GM21737 (cell line): ENCODE measurements around the gene AQP4.

Experiments
- ATAC-seq: cut with Tn5 transposase; IDR thresholded peaks from one replicate; pipeline ENCODE4 v1.9.1; 2021; ENCODE audit warnings: mild to moderate bottlenecking, moderate library complexity; ENCODE audit not compliant: unreplicated experiment

The AQP4 gene

GRCh38 chr18:26843760-26844159 lies 21.7 kb downstream of the AQP4 start:
- ATAC-seq, result no peak

DNA sequence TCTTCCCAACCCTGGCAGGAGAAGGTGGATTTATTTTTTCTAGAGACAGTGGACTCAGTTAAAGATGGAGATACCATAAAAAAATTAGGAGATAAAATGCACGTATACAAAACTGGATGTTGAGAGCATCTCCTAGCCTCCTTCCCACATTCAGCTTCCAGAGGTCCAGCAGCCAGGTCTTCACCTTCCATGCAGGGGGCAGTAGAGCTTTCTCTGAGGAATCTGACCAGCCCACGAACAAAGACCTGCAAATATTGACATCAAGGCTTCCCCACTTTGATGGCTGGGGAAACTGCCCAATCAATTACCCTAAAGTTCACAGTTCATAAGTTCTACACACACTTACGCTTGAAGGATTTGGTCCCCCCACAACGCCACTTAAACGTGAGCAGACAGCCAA lies 24.5 kb downstream of the AQP4 start:
- ATAC-seq, result no peak

- ATAC-seq, result no peak
These were observed 25.9 kb downstream of the AQP4 start for GRCh38 chr18:26839609-26840008.

- ATAC-seq, result no peak
These were observed 33.2 kb downstream of the AQP4 start for GRCh38 chr18:26832302-26832701.

DNA sequence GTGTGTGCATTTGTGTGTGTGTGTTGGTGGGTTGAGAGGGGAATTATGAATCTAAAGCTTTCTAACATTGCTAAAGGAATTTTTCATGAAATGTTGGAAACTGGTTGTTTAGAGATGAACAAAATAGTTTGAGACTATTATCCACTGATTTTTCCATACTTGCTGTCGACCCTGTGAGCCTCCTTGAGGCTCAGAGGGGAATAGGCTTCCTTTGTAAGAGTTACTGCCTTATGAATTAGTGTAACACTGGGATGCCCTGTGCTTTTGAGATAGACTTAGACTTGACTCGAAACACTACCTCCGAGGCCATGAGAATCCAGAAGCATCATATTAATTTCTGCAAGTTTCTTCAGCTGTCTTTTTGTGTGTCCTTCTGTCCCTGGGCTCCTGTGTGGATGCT lies 37.9 kb downstream of the AQP4 start:
- ATAC-seq, result no peak

- no peak for ATAC-seq
These were observed 38.8 kb downstream of the AQP4 start for GRCh38 chr18:26826656-26827235.

- ATAC-seq, result no peak
These were observed 44.3 kb downstream of the AQP4 start for GRCh38 chr18:26821181-26821580.

- no peak for ATAC-seq
These were observed 46.5 kb downstream of the AQP4 start for GRCh38 chr18:26819046-26819445.

DNA sequence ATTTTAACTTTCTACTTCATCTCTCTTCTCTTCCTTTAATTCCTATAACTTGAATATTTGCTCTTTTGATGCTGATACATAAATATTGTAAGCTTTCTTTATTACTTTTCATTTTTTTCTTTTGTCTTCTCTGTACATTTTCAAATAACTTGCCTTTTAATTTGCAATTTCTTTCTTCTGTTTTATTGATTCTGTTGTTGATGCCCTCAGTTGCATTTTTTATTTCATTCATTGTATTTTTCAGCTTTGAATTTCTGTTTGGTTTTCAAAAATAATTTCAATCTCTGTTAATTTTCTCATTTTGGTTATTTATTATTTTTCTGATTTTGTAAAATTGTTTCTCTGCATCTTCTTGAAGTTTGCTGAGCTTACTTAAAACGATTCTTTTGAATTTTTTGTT lies 47.0 kb downstream of the AQP4 start:
- ATAC-seq, result no peak

DNA sequence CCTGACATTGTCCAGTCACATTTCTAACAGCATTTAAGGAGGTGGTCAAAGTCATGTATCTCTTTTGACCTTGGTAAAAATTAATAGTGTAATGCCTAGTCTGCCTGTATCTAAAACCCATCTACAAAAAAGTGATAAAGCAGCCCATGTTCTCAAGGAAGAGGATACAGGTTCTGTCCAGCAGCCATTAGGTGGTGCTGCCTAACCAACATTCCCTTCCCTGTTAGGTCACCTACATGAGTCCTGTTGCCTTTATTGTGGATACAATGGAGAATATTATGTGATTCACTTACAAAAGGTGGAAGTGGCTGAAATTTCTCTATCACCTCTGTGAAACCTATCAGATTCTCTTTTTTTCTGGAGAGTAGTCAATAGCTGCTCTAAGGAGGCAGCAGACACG lies 52.5 kb downstream of the AQP4 start:
- ATAC-seq, result no peak

GRCh38 chr18:26812462-26812861 lies 53.0 kb downstream of the AQP4 start:
- ATAC-seq, result no peak

GRCh38 chr18:26809346-26809745 lies 56.2 kb downstream of the AQP4 start:
- ATAC-seq, result no peak

DNA sequence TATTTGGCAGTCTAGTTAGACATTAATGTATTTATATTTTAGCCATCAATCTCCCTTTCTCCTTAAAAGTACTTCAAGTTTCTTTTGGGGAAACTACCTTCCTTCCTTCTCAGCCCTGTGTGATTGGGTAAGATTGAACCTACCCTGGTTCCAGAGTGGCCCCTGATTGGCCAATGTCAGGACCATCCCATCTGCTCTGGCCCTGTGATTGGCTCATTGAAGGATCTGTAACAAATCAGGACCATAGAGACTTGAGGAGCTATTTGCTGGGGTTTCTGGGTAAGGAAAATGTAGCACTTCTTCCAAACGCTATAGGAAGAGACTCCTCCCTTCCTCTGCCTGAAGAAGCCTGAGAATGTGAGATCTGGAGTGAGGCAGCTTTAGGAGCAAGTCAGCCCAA lies 59.3 kb downstream of the AQP4 start:
- no peak for ATAC-seq

DNA sequence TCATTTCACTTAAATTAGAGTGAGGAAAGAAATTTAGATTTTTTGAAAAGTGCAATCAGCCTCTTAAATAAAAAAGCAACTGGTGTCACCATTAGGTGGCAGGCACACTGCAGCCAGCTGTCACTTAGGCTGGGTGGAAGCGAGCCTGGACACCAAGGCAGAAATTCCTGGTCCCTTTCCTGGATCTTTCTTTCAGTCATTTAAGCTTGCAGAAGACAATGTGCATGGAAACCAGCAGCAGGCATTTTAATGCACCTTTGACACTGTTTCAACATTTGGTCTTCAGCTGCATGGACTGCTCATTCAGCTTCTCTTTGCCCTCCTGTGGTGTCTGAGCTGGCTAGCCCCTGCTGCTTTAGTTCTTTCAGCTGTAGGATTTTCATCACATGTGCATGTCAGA lies 61.0 kb downstream of the AQP4 start:
- ATAC-seq, result no peak

DNA sequence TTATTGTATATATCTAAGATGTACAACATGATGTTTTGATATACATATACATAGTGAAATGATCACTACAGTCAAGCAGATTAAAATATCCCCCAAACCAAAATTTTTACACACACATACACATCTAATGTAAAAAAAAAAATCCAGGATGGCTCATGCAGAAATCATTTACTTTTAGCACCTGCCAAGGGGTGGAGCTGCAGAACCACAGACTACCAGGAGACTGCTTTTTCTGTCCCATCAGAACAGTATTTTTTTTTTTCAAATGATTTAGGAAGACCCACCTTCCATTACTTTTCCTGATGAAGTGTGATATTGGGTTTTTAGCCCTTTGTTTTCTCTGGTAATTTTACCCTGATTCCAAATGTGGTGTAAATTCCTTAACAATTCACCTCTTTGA lies 61.9 kb downstream of the AQP4 start:
- ATAC-seq, result no peak

DNA sequence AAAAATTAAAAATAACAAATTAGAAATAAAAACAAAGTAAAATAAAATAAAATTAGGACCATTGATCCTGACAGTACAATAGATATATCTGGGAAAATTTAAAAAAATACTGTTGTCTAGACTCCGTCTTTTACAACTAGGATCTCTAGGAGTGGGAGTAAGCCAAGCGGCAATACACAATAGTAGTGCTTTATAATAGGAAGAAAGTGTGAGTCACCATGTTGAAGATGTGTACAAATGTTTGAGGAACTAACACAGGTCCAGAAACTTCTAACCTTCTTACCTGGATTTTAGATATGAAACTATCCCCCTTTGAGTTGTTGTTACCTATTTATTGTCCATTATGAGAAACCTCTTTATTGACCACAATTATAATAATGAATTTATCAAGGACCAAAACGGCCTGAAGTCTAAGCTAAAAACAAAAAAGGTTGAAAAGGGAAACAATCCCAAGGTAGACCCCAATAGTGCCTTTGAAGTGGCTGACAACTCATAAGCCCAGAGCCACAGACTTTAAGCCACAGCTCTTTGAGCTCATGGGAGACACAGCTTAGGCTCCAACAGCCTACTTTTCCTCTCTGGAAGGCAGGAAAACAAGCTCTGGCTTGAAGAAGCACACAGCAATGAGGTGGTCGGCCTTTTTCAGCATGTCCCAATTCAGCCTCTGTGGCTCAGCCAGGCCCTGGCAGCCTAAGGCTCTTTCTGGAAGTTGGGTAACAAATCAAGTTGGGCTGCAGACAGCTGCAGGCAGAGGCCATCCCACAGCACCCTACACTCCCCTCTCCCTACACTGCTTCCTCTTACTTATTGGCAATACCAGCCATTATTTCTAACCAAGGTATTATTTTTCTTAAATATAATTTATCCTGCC lies 62.9 kb downstream of the AQP4 start:
- ATAC-seq, result no peak
